ENCODE data around the gene AMPD2.

The AMPD2 gene

DNA sequence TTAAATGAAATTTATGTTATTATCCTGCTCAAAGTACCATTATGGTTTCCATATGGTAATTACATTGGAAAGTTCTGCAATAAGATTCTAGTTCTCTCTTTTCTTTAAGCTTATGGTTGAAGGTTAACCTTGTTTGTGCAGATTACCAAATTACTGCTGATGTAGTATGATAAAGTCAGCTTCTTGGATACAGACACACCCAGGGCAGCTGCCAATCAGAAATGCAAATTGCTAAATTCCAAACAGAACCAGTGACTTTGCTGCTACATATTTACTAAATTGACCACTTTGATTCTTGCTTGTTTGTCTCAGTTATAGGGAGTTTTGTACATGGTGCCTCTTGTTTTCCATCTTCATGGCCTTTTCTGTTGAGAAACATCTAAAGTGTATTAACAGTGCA lies 26.7 kb upstream of the AMPD2 start:
- TF ChIP-seq SPI1 (IDR thresholded peaks at IDR 0.05; ENCODE audit: low read depth, low read length) (no peak), POLR2A (IDR thresholded peaks at IDR 0.05; ENCODE audit: low read depth, low read length) (no peak), TAF1 (IDR thresholded peaks at IDR 0.05; ENCODE audit: low read depth, low read length) (no peak), POU2F2 (IDR thresholded peaks at IDR 0.05; ENCODE audit: low read depth, low read length) (no peak), PAX5 (IDR thresholded peaks at IDR 0.05; ENCODE audit: insufficient read depth, low read length, severe bottlenecking) (no peak), POLR2AphosphoS5 (IDR thresholded peaks at IDR 0.05; ENCODE audit: low read depth, low read length) (no peak)
- no peak for FAIRE-seq
- no peak for DNase-seq (ENCODE audit: insufficient read length, low spot score)

DNA sequence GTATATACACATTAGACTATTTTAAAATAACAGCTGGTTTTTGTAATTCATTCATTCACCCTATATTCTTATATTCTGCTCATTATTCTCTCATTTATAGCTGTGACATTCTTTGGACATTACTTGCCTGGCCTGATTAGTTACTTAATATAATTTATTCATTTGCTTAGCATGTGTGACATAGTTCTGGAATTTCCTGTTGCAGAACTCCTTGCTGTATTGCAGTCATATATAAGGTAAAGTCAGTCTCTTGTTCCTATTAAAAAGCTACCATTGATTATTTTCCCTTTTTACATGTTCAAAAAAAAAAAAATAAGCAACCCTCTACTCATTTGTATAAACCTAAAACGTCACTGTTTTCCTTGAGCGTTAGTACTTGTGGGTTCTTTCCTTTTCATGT lies 24.1 kb upstream of the AMPD2 start:
- DNase-seq (ENCODE audit: insufficient read length, low spot score): no peak
- FAIRE-seq: no peak
- TF ChIP-seq POU2F2 (IDR thresholded peaks at IDR 0.05; ENCODE audit: low read depth, low read length) (no peak), SPI1 (IDR thresholded peaks at IDR 0.05; ENCODE audit: low read depth, low read length) (no peak), PAX5 (IDR thresholded peaks at IDR 0.05; ENCODE audit: insufficient read depth, low read length, severe bottlenecking) (no peak), POLR2A (IDR thresholded peaks at IDR 0.05; ENCODE audit: low read depth, low read length) (no peak), POLR2AphosphoS5 (IDR thresholded peaks at IDR 0.05; ENCODE audit: low read depth, low read length) (no peak), TAF1 (IDR thresholded peaks at IDR 0.05; ENCODE audit: low read depth, low read length) (no peak)

DNA sequence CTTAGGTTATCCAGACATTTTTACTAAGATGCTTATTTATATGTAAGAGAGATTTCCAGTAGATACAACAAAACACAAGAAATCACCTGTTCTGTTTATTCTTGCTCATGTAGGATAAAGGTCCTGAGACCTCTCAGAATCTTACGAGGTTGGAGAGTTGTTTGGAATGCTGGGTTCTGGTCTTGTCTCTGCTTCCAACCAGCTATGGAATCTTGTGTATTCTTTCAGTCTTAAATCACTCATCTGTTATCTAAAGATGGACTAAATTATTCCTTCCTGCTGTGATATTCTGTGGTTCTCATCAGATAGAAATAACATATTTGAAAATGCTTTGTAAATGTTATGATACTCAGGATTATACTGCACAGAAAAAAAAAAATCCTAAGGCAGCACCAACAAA lies 21.5 kb upstream of the AMPD2 start:
- TF ChIP-seq POLR2AphosphoS5 (IDR thresholded peaks at IDR 0.05; ENCODE audit: low read depth, low read length) (no peak), TAF1 (IDR thresholded peaks at IDR 0.05; ENCODE audit: low read depth, low read length) (no peak), PAX5 (IDR thresholded peaks at IDR 0.05; ENCODE audit: insufficient read depth, low read length, severe bottlenecking) (no peak), SPI1 (IDR thresholded peaks at IDR 0.05; ENCODE audit: low read depth, low read length) (no peak), POLR2A (IDR thresholded peaks at IDR 0.05; ENCODE audit: low read depth, low read length) (no peak), POU2F2 (IDR thresholded peaks at IDR 0.05; ENCODE audit: low read depth, low read length) (no peak)
- FAIRE-seq (no peak), DNase-seq (ENCODE audit: insufficient read length, low spot score) (no peak)

DNA sequence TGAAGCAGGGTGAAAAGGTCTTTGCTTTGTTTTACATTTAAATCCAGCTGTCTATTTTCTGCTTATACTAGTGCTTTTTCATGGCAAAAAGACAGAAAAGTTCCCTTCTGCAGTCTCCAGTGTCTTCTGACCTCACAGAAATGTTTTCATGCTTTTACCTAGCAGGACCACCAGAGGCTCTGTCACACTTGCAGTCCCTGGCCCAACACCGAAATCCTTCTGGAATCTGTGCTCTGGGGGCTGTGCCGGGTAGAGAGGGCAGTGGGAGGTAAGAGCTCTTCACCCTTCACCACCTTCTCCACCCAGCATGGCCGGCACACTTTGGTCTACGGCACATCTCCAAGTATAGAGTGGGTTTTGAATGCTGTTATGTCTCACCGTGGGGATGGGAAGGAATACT lies 21.0 kb upstream of the AMPD2 start:
- FAIRE-seq: no peak
- TF ChIP-seq POU2F2 (IDR thresholded peaks at IDR 0.05; ENCODE audit: low read depth, low read length) (no peak), POLR2A (IDR thresholded peaks at IDR 0.05; ENCODE audit: low read depth, low read length) (no peak), POLR2AphosphoS5 (IDR thresholded peaks at IDR 0.05; ENCODE audit: low read depth, low read length) (no peak), PAX5 (IDR thresholded peaks at IDR 0.05; ENCODE audit: insufficient read depth, low read length, severe bottlenecking) (no peak), TAF1 (IDR thresholded peaks at IDR 0.05; ENCODE audit: low read depth, low read length) (no peak), SPI1 (IDR thresholded peaks at IDR 0.05; ENCODE audit: low read depth, low read length) (no peak)
- DNase-seq (ENCODE audit: insufficient read length, low spot score): no peak

DNA sequence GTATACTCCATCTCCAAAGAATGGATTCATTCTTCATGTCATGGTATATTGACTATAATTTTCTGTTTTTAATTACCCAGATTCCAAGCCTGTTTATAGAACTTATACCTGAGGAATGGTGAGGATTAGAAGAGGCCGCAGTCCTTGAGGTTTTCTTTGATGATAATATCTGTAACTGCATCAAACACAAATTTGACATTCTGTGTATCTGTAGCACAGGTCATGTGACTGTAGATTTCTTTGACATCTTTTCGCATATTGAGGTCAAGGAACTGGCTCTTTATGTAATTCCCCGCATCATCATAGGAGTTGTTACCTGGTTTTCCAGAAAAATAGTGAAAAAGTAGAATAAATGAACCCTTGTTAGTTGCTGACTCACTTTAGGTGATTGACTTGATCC lies 16.4 kb upstream of the AMPD2 start:
- DNase-seq (ENCODE audit: insufficient read length, low spot score) (no peak), FAIRE-seq (no peak)
- TF ChIP-seq TAF1 (IDR thresholded peaks at IDR 0.05; ENCODE audit: low read depth, low read length) (no peak), POLR2A (IDR thresholded peaks at IDR 0.05; ENCODE audit: low read depth, low read length) (no peak), POU2F2 (IDR thresholded peaks at IDR 0.05; ENCODE audit: low read depth, low read length) (no peak)

DNA sequence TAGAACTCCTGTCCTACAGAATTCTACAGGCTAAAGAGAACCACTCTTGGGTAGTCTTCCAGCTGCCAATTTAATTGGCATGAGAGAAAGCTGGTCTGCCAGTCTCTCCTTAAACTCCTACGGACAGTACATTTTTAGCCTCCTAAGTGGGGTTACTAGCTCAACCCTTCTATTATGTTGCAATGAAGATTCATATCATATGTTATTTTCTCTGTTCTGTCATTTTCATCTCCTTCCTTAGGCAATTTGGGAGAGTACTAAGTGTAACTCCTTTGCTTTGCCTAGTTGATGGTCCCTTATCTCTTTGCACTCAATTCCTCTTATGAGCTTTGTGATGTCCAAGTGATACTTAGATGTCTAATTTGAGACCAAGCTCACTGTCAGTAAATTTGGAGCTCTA lies 14.3 kb upstream of the AMPD2 start:
- no peak for FAIRE-seq
- no peak for TF ChIP-seq SPI1 (IDR thresholded peaks at IDR 0.05; ENCODE audit: low read depth, low read length)
- TF ChIP-seq TAF1 (IDR thresholded peaks at IDR 0.05; ENCODE audit: low read depth, low read length): no peak
- TF ChIP-seq POU2F2 (IDR thresholded peaks at IDR 0.05; ENCODE audit: low read depth, low read length): no peak
- DNase-seq (ENCODE audit: insufficient read length, low spot score): no peak

DNA sequence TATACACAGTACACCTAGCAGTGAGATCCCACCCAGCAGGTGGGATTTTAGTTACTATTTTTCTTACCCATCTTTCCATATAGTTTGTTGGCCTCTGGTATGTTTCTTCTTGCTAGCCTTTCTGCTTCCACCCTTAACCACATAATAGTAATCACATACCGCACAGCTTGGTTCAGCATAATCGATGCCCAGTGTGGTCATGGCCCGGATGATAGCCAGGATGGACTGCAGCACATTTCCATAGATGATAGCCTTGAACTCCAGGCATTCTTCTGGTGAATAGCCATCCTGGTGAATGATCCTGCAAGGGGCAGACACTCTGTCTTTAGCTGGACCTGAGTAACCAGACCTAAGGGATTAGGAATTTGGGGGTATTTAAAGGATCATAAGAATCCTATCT lies 9.8 kb upstream of the AMPD2 start:
- TF ChIP-seq POLR2AphosphoS5 (IDR thresholded peaks at IDR 0.05; ENCODE audit: low read depth, low read length): no peak
- no peak for TF ChIP-seq POLR2A (IDR thresholded peaks at IDR 0.05; ENCODE audit: low read depth, low read length)
- TF ChIP-seq POU2F2 (IDR thresholded peaks at IDR 0.05; ENCODE audit: low read depth, low read length): no peak
- TF ChIP-seq TAF1 (IDR thresholded peaks at IDR 0.05; ENCODE audit: low read depth, low read length): no peak
- TF ChIP-seq SPI1 (IDR thresholded peaks at IDR 0.05; ENCODE audit: low read depth, low read length): no peak
- no peak for TF ChIP-seq PAX5 (IDR thresholded peaks at IDR 0.05; ENCODE audit: insufficient read depth, low read length, severe bottlenecking)
- FAIRE-seq: no peak

DNA sequence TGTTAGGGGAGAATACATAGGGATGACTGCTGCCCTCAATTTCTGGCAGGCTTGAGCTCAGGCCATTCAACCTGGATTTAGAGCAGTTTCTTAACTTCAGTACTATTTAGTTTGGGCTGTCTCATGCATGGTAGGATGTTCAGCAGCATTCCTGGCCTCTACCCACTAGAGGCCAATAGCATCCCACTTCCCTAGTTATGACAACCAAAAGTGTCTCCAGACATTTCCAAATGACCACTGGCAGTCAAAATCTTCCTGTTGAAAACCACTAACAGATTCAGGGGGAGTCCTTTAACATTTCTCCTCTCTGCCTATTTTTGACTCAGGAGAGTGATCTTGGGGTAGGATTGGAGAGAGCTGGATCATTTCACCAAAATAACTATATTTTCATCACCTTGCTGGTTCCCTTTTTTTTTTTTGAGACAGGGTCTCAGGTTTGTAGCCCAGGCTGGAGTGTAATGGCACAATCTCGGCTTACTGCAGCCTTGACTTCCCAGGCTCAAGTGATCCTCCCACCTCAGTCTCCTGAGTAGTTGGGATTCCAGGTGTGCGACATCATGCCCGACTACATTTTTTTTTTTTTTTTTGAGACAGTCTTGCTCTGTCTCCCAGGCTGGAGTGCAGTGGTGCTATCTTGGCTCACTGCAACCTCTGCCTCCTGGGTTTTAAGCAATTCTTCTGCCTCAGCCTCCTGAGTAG lies 8.9 kb upstream of the AMPD2 start:
- FAIRE-seq (no peak), DNase-seq (ENCODE audit: insufficient read length, low spot score) (no peak)
- TF ChIP-seq SPI1 (IDR thresholded peaks at IDR 0.05; ENCODE audit: low read depth, low read length): no peak
- no peak for TF ChIP-seq PAX5 (IDR thresholded peaks at IDR 0.05; ENCODE audit: insufficient read depth, low read length, severe bottlenecking)
- TF ChIP-seq POLR2AphosphoS5 (IDR thresholded peaks at IDR 0.05; ENCODE audit: low read depth, low read length): no peak
- no peak for TF ChIP-seq TAF1 (IDR thresholded peaks at IDR 0.05; ENCODE audit: low read depth, low read length)
- TF ChIP-seq POLR2A (IDR thresholded peaks at IDR 0.05; ENCODE audit: low read depth, low read length): no peak
- no peak for TF ChIP-seq POU2F2 (IDR thresholded peaks at IDR 0.05; ENCODE audit: low read depth, low read length)

More for the DNA sequence above, 9.8 kb upstream of the AMPD2 start:
- no peak for DNase-seq (ENCODE audit: insufficient read length, low spot score)

DNA sequence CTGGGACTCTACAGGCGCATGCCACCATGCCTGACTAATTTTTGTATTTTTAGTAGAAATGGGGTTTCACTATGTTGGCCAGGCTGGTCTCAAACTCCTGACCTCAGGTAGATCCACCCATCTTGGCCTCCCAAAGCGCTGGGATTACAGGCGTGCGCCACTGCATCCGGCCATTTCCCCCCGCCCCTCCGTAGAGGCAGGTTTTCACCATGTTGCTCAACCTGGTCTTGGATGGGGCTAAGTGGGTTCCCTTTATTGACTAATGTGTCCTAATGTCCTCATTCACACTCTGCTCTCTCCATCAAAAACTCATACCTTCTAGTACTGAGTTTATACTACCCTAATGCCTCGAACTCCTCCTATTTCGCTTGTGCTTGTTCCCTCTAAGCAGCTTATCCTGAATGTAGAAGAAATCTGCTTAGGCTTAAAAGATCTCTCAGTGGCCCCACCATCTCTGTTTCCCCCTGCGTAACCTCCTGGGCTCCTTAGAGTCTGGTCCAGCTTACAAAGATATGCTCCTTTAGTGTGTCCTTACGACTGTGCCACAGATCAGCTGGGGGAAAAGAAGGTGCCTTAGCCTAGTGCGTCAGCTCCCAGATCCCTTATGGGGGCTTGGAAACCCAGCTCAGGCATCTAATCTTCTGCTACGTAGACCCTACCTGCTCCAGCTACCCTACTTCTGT lies 8.2 kb upstream of the AMPD2 start:
- no peak for TF ChIP-seq PAX5 (IDR thresholded peaks at IDR 0.05; ENCODE audit: insufficient read depth, low read length, severe bottlenecking)
- no peak for TF ChIP-seq POLR2AphosphoS5 (IDR thresholded peaks at IDR 0.05; ENCODE audit: low read depth, low read length)
- TF ChIP-seq SPI1 (IDR thresholded peaks at IDR 0.05; ENCODE audit: low read depth, low read length): no peak
- TF ChIP-seq TAF1 (IDR thresholded peaks at IDR 0.05; ENCODE audit: low read depth, low read length): no peak
- TF ChIP-seq POU2F2 (IDR thresholded peaks at IDR 0.05; ENCODE audit: low read depth, low read length): no peak
- TF ChIP-seq POLR2A (IDR thresholded peaks at IDR 0.05; ENCODE audit: low read depth, low read length): no peak
- no peak for FAIRE-seq
- no peak for DNase-seq (ENCODE audit: insufficient read length, low spot score)
